ENCODE measurements around the gene LSM6.
A peak's percentile ranks its signal among the peaks of the same experiment; 100 is the strongest.

LSM6 gene

GRCh38 chr4:146182443-146182842, 6.9 kb downstream of the LSM6 start:
- Histone ChIP-seq H3K9me3 (ENCODE audit: control insufficient read depth, insufficient read depth, low read depth, low read length) (no peaks in the 10 kb centered on the region), H3K4me1 (ENCODE audit: control insufficient read depth, insufficient read depth, low read length) (0 out of 2 replicates have a peak, but pooled peaks cover 2% of the 10 kb centered on the region), H3K36me3 (ENCODE audit: control insufficient read depth in 2 of 2, insufficient read depth in 1 of 2, low read length in 2 of 2) (peaks cover 9 to 38% of the 10 kb centered on the region in 2 experiments), H3K27ac (ENCODE audit: extremely low read depth, low read depth, low read length) (no peak overlapping the region), H3K4me3 (ENCODE audit: low read depth, low read length) (no peak overlapping the region)
- POLR2A ChIA-PET: no interaction called here
- TF ChIP-seq ZSCAN30 (tag by site-specific recombination; IDR thresholded peaks at IDR 0.05): no peak
- TF ChIP-seq OSR2 (tag by site-specific recombination; IDR thresholded peaks at IDR 0.05): peak; percentile 62; the same call in 1 of the 2 replicates
- 0 out of 2 replicates have a peak, but pooled peaks have one; percentile 38 for TF ChIP-seq FEZF1 (tag by site-specific recombination; IDR thresholded peaks at IDR 0.05)
- no peak for TF ChIP-seq ZNF2 (tag by site-specific recombination; IDR thresholded peaks at IDR 0.05)
- 0 out of 2 replicates have a peak, but pooled peaks have one; percentile 14 for TF ChIP-seq ZBTB44 (tag by site-specific recombination; IDR thresholded peaks at IDR 0.05)
- TF ChIP-seq ZNF155 (tag by site-specific recombination; IDR thresholded peaks at IDR 0.05): no peak
- CTCF ChIA-PET: no interaction called here

GRCh38 chr4:146183209-146183608, 7.7 kb downstream of the LSM6 start:
- no peak for TF ChIP-seq ZNF514 (tag by site-specific recombination; IDR thresholded peaks at IDR 0.05)
- no peak for TF ChIP-seq ZNF548 (tag by site-specific recombination; IDR thresholded peaks at IDR 0.05)
- TF ChIP-seq ZNF280C (tag by site-specific recombination; IDR thresholded peaks at IDR 0.05): no peak
- TF ChIP-seq OVOL3 (tag by site-specific recombination; IDR thresholded peaks at IDR 0.05): no peak
- no peak for TF ChIP-seq KLF10 (tag by site-specific recombination; IDR thresholded peaks at IDR 0.05)
- no peak for TF ChIP-seq ZBTB44 (tag by site-specific recombination; IDR thresholded peaks at IDR 0.05)
- TF ChIP-seq ZNF639 (tag by site-specific recombination; IDR thresholded peaks at IDR 0.05): no peak
- TF ChIP-seq PBX3 (CRISPR knock-in tag; IDR thresholded peaks at IDR 0.05): no peak
- no peak for TF ChIP-seq ZNF37A (tag by site-specific recombination; IDR thresholded peaks at IDR 0.05)
- no peak for TF ChIP-seq GLIS2 (tag by site-specific recombination; IDR thresholded peaks at IDR 0.05)
- TF ChIP-seq KLF9 (tag by site-specific recombination; IDR thresholded peaks at IDR 0.05; ENCODE audit: low read depth): no peak
- TF ChIP-seq ZNF239 (tag by site-specific recombination; IDR thresholded peaks at IDR 0.05): no peak
- TF ChIP-seq ZNF600 (tag by site-specific recombination; IDR thresholded peaks at IDR 0.05): no peak
- 0 out of 2 replicates have a peak, but pooled peaks cover 2% of the 10 kb centered on the region for H3K4me1 ChIP-seq (ENCODE audit: control insufficient read depth, insufficient read depth, low read length)
- ChIA-PET CTCF (no interaction called here), POLR2A (no interaction called here)
- no peak overlapping the region for H3K27ac ChIP-seq (ENCODE audit: extremely low read depth, low read depth, low read length)
- no peaks in the 10 kb centered on the region for H3K9me3 ChIP-seq (ENCODE audit: control insufficient read depth, insufficient read depth, low read depth, low read length)
- H3K4me3 ChIP-seq (ENCODE audit: low read depth, low read length): no peak overlapping the region
- H3K36me3 ChIP-seq (ENCODE audit: control insufficient read depth in 2 of 2, insufficient read depth in 1 of 2, low read length in 2 of 2): peaks cover 9 to 41% of the 10 kb centered on the region in 2 experiments
